Measurements from ENCODE around the gene AZU1.
"Not testable (repeated sequence)": the region's sequence is repeated elsewhere in the genome, so short reads cannot be mapped to it uniquely, and the experiment has no call there.

Gene AZU1

DNA sequence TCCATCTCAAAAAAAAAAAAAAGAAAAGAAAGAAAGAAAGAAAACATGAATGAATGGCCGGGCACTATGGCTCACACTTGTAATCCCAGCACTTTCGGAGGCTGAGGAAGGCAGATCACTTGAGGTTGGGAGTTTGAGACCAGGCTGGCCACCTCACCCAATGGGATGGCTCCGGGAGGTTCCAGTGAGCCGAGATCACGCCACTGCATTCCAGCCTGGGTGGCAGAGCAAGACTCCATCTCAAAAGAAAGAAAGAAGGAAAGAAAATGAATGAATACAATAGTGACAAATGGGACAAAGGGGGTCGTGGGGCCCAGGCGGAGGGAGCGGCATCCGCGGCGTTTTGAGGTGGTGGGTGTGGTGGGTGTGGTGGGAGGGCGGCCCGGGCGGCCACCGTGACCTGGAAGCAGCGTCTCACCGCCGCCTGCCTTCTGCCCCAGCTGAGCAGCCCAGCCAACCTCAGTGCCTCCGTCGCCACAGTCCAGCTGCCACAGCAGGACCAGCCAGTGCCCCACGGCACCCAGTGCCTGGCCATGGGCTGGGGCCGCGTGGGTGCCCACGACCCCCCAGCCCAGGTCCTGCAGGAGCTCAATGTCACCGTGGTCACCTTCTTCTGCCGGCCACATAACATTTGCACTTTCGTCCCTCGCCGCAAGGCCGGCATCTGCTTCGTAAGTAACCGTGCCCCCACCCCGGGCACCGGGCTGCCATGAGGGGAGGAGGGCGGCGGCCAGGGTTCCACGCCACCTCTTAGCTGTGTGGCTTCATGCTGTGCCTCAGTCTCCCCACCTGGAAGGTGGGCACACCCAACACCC, 18.3 kb downstream of the AZU1 start:
- no peaks in the 10 kb centered on the region for H3K4me1 ChIP-seq (ENCODE audit: insufficient read depth, poor library complexity, severe bottlenecking)
- DNase-seq (ENCODE audit: low spot score) (no peak), ATAC-seq (ENCODE audit: low read depth) (no peak)
- no peaks in the 10 kb centered on the region for H3K36me3 ChIP-seq (ENCODE audit: low read depth)
- no peak overlapping the region for H3K27ac ChIP-seq (ENCODE audit: poor library complexity, severe bottlenecking)
- H3K4me3 ChIP-seq (ENCODE audit: severe bottlenecking): no peak overlapping the region
- peaks cover 39% of the 10 kb centered on the region for H3K27me3 ChIP-seq (ENCODE audit: insufficient read depth, poor library complexity, severe bottlenecking)
- TF ChIP-seq, protein P1, sequence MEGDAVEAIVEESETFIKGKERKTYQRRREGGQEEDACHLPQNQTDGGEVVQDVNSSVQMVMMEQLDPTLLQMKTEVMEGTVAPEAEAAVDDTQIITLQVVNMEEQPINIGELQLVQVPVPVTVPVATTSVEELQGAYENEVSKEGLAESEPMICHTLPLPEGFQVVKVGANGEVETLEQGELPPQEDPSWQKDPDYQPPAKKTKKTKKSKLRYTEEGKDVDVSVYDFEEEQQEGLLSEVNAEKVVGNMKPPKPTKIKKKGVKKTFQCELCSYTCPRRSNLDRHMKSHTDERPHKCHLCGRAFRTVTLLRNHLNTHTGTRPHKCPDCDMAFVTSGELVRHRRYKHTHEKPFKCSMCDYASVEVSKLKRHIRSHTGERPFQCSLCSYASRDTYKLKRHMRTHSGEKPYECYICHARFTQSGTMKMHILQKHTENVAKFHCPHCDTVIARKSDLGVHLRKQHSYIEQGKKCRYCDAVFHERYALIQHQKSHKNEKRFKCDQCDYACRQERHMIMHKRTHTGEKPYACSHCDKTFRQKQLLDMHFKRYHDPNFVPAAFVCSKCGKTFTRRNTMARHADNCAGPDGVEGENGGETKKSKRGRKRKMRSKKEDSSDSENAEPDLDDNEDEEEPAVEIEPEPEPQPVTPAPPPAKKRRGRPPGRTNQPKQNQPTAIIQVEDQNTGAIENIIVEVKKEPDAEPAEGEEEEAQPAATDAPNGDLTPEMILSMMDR (IDR thresholded peaks at IDR 0.05; ENCODE audit: poor library complexity, severe bottlenecking): no peak
- no peaks in the 10 kb centered on the region for H3K9me3 ChIP-seq (ENCODE audit: severe bottlenecking)

- ATAC-seq (ENCODE audit: low read depth) (no peak), DNase-seq (ENCODE audit: low spot score) (no peak)
- Histone ChIP-seq H3K9me3 (ENCODE audit: severe bottlenecking) (no peaks in the 10 kb centered on the region), H3K27ac (ENCODE audit: poor library complexity, severe bottlenecking) (no peak overlapping the region), H3K36me3 (ENCODE audit: low read depth) (no peaks in the 10 kb centered on the region), H3K27me3 (ENCODE audit: insufficient read depth, poor library complexity, severe bottlenecking) (peaks cover 46% of the 10 kb centered on the region), H3K4me3 (ENCODE audit: severe bottlenecking) (no peak overlapping the region), H3K4me1 (ENCODE audit: insufficient read depth, poor library complexity, severe bottlenecking) (no peaks in the 10 kb centered on the region)
- TF ChIP-seq, protein P1 (IDR thresholded peaks at IDR 0.05; ENCODE audit: poor library complexity, severe bottlenecking): no peak
Observed at GRCh38 chr19:848386-848921, 20.8 kb downstream of the AZU1 start.

DNA sequence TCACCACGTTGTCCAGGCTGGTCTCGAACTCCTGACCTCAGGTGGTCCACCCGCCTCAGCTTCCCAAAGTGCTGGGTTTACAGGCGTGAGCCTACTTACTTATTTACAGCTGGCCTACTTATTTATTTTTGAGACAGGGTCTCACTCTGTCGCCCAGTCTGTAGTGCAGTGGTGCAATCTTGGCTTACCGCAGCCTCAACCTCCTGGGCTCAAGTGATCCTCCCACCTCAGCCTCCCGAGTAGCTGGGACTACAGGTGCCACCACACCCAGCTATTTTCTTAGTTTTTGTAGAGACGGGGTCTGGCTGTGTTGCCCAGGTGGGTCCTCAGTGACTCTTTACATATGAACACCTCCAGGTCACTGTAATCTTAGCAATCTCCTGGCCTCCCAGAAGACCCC, 21.6 kb downstream of the AZU1 start:
- peaks cover 40% of the 10 kb centered on the region for H3K27me3 ChIP-seq (ENCODE audit: insufficient read depth, poor library complexity, severe bottlenecking)
- not testable (repeated sequence) for H3K36me3 ChIP-seq (ENCODE audit: low read depth); DNase-seq (ENCODE audit: low spot score); ATAC-seq (ENCODE audit: low read depth); H3K4me3 ChIP-seq (ENCODE audit: severe bottlenecking); H3K27ac ChIP-seq (ENCODE audit: poor library complexity, severe bottlenecking); H3K4me1 ChIP-seq (ENCODE audit: insufficient read depth, poor library complexity, severe bottlenecking); H3K9me3 ChIP-seq (ENCODE audit: severe bottlenecking)

- Histone ChIP-seq H3K27ac (ENCODE audit: poor library complexity, severe bottlenecking) (no peak overlapping the region), H3K36me3 (ENCODE audit: low read depth) (no peaks in the 10 kb centered on the region), H3K27me3 (ENCODE audit: insufficient read depth, poor library complexity, severe bottlenecking) (peaks cover 30% of the 10 kb centered on the region), H3K9me3 (ENCODE audit: severe bottlenecking) (no peaks in the 10 kb centered on the region), H3K4me1 (ENCODE audit: insufficient read depth, poor library complexity, severe bottlenecking) (no peaks in the 10 kb centered on the region), H3K4me3 (ENCODE audit: severe bottlenecking) (no peak overlapping the region)
- peak; percentile 64 for DNase-seq (ENCODE audit: low spot score)
- TF ChIP-seq, protein P1 (IDR thresholded peaks at IDR 0.05; ENCODE audit: poor library complexity, severe bottlenecking): no peak
- peak; percentile 56 for ATAC-seq (ENCODE audit: low read depth)
Observed at GRCh38 chr19:850221-850978, 22.8 kb downstream of the AZU1 start.

- TF ChIP-seq, protein P1 (IDR thresholded peaks at IDR 0.05; ENCODE audit: poor library complexity, severe bottlenecking): no peak
- Histone ChIP-seq H3K27me3 (ENCODE audit: insufficient read depth, poor library complexity, severe bottlenecking) (peaks cover 30% of the 10 kb centered on the region), H3K9me3 (ENCODE audit: severe bottlenecking) (no peaks in the 10 kb centered on the region), H3K4me3 (ENCODE audit: severe bottlenecking) (no peak overlapping the region), H3K36me3 (ENCODE audit: low read depth) (no peaks in the 10 kb centered on the region), H3K27ac (ENCODE audit: poor library complexity, severe bottlenecking) (no peak overlapping the region), H3K4me1 (ENCODE audit: insufficient read depth, poor library complexity, severe bottlenecking) (no peaks in the 10 kb centered on the region)
- no peak for DNase-seq (ENCODE audit: low spot score)
- no peak; the same call in 2 of the 3 replicates for ATAC-seq (ENCODE audit: low read depth)
Observed at GRCh38 chr19:850979-851335, 23.3 kb downstream of the AZU1 start.

All from RWPE2 (cell line).